GM13976 (cell line): ENCODE results near the gene TBC1D1.

Experiments
- DNase-seq: peaks from one replicate; pipeline ENCODE4 v3.0.0; 2012; ENCODE audit warnings: low spot score
- in situ Hi-C: fragments of 300-500 bp; cut with MboI; formaldehyde crosslinking; loops from one replicate; pipeline ENCODE4 v1.12.0; 2022; ENCODE audit warnings: low sequenced_read_pairs, mixed read lengths, inconsistent platforms; ENCODE audit not compliant: unreplicated experiment
- TF ChIP-seq, protein P1 (sequence below): IDR thresholded peaks from 2 replicates; pipeline ENCODE4 v1.5.1; 2012; ENCODE audit warnings: borderline replicate concordance, mild to moderate bottlenecking; ENCODE audit not compliant: insufficient read depth; ENCODE audit errors: extremely low read depth, missing control alignments, control extremely low read depth

Gene TBC1D1

DNA sequence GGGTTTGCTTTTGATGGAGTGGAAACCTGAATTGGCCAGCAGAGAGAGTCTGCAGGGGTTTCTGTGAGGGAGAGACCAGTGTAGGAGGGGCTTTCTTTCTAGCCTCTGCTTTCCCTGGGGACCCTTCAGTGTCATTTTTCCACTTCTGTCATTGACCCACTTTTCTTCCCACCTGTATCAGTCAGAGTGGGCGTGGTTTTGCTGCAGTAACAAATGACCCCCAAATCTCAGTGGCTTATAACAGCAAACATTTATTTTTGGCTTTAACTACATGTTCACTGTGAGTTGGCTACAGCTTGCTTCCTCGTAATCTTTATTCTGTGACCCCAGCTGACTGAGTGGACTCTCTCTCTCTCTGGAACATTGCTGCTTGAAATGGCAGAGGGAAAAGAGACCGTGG is 43.7 kb downstream of the TBC1D1 start:
- in situ Hi-C loops, result no loop called here
- no peak for DNase-seq
- TF ChIP-seq, protein P1, sequence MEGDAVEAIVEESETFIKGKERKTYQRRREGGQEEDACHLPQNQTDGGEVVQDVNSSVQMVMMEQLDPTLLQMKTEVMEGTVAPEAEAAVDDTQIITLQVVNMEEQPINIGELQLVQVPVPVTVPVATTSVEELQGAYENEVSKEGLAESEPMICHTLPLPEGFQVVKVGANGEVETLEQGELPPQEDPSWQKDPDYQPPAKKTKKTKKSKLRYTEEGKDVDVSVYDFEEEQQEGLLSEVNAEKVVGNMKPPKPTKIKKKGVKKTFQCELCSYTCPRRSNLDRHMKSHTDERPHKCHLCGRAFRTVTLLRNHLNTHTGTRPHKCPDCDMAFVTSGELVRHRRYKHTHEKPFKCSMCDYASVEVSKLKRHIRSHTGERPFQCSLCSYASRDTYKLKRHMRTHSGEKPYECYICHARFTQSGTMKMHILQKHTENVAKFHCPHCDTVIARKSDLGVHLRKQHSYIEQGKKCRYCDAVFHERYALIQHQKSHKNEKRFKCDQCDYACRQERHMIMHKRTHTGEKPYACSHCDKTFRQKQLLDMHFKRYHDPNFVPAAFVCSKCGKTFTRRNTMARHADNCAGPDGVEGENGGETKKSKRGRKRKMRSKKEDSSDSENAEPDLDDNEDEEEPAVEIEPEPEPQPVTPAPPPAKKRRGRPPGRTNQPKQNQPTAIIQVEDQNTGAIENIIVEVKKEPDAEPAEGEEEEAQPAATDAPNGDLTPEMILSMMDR, result no peak

DNA sequence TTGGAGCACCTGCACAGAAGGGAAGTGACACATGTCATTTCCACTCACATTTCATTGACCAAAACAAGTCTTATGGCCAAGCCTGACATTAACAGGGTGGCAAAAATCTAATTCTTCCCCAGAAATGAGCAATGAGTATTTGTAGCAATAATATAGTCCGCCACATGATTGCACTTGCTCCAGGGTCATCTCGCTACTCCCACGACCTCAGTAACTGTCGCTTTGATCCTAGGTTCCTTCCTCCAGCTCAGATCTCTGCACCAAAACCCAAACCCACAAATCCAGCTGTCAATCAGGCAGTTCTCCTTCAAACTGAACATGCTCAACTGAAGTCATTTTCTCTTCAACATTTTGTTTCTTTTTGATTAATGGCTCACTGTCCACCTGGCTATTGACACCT is 44.1 kb downstream of the TBC1D1 start:
- in situ Hi-C loops, result no loop called here
- TF ChIP-seq, protein P1, result no peak
- DNase-seq, result no peak

DNA sequence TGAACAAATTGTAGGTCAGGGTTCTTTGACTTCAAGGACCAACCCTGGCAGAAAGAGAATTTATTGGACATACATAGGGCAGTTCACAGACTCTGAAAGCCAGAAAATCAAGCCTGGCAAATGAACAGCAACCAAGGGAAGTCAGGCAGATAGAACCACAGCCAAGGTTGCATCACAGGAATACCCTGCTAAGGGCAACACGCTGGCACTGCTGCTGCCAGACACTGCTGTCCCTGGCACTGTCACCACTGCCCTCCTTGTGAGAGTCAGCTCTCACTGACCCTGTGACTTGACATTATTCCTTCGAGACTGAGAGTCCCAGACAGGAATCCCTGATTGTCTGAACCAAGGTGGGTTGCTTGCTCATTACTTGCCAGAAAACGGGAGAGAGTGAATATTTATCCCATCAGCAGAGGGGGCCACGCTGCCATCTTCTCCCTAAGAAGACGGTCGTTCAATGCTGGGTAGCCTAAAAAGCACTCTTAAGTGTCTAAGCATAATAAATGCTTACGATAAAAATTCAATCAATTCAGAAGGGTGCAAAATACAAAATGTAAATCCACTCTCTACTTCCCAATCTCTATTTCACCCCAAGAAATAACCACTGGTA is 46.1 kb downstream of the TBC1D1 start:
- in situ Hi-C loops, result no loop called here
- DNase-seq, result no peak
- TF ChIP-seq, protein P1, result no peak

DNA sequence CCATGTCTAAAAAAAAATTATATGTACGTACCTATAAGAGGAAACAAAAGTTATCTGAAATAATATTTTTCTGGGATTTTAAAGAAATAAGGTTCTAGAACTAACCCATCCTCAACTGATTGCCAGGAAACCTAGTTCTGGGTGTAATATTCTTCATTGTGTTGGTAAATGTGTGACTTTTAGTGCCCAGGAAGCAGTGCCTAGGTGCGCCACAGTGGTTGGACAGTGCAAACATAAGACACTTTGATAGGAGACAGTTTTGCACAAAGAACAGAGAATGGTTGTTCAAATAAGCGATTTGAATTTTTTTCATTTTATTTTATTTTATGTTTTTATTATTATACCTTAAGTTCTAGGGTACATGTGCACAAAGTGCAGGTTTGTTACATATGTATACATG is 47.3 kb downstream of the TBC1D1 start:
- TF ChIP-seq, protein P1, result no peak
- no peak for DNase-seq
- in situ Hi-C loops, result no loop called here

- in situ Hi-C loops, result no loop called here
- DNase-seq, result no peak
- TF ChIP-seq, protein P1, result no peak
These were observed 55.8 kb downstream of the TBC1D1 start for GRCh38 chr4:37946503-37947179.

DNA sequence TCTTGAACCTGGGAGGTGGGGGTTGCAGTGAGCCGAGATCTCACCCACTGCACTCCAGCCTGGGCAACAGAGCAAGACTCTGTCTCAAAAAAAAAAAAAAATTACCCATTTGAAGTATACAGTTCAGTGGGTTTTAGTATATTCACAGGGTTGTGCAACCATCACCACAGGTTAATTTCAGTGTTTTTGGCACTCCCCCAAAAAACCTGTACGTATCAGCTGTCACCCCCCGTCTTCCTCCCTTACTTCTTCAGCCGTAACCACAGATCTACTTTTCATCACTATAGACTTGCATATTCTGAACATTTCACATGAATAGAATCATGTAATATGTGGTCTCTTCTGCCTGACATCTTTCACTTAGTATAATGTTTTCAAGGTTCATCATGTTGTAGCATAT is 57.7 kb downstream of the TBC1D1 start:
- no peak for DNase-seq
- TF ChIP-seq, protein P1, result no peak
- in situ Hi-C loops, result no loop called here
